Smooth muscle cell (in vitro differentiated cells): ENCODE results near the gene BCAT1. TPM values are rescaled to one million over a fixed set of nuclear protein-coding genes. Genes with fewer than 3 reads are reported as not detected.

Experiments
- DNase-seq: peaks from one replicate; lab custom pipeline; 2025; ENCODE audit not compliant: unreplicated experiment; lab: John Stamatoyannopoulos, UW
- H2AFZ ChIP-seq: fragments of 200-600 bp; sonication (generic); 2 replicates; pipeline ENCODE4 v1.6.0; 2016; ENCODE audit warnings: antibody characterized with exemption, low read depth, mild to moderate bottlenecking
- H3F3A ChIP-seq: fragments of 200-600 bp; sonication (generic); 2 replicates; pipeline ENCODE4 v1.6.0; 2017; ENCODE audit warnings: antibody characterized with exemption, low read depth
- H3K27ac ChIP-seq: fragments of 200-600 bp; sonication (generic); 2 replicates; pipeline ENCODE4 v1.5.1; 2016; ENCODE audit warnings: low read depth, mild to moderate bottlenecking
- H3K27me3 ChIP-seq: fragments of 200-600 bp; sonication (generic); 2 replicates; pipeline ENCODE4 v1.6.1; 2016; ENCODE audit warnings: low read depth, mild to moderate bottlenecking
- H3K36me3 ChIP-seq: fragments of 200-600 bp; sonication (generic); 2 replicates; pipeline ENCODE4 v1.5.1; 2016; ENCODE audit warnings: low read depth
- H3K4me1 ChIP-seq: fragments of 200-600 bp; sonication (generic); 2 replicates; pipeline ENCODE4 v1.5.1; 2016; ENCODE audit warnings: low read depth
- H3K4me2 ChIP-seq: fragments of 200-600 bp; sonication (generic); 2 replicates; pipeline ENCODE4 v1.6.0; 2016; ENCODE audit warnings: mild to moderate bottlenecking
- H3K4me3 ChIP-seq: fragments of 200-600 bp; sonication (generic); 2 replicates; pipeline ENCODE4 v1.5.1; 2016; ENCODE audit warnings: mild to moderate bottlenecking
- H3K79me2 ChIP-seq: fragments of 200-600 bp; sonication (generic); 2 replicates; pipeline ENCODE4 v1.6.0; 2016; ENCODE audit warnings: low read depth, mild to moderate bottlenecking
- H3K9ac ChIP-seq: fragments of 200-600 bp; sonication (generic); 2 replicates; pipeline ENCODE4 v1.6.0; 2016; ENCODE audit warnings: low read depth
- H3K9me3 ChIP-seq: fragments of 200-600 bp; sonication (generic); replicated peaks from 2 replicates; pipeline ENCODE4 v1.5.1; 2016; ENCODE audit warnings: low read depth
- H4K20me1 ChIP-seq: fragments of 200-600 bp; sonication (generic); 2 replicates; pipeline ENCODE4 v1.6.0; 2016; ENCODE audit warnings: low read depth
- CTCF ChIP-seq: fragments of 200-600 bp; sonication (generic); IDR thresholded peaks from 2 replicates; pipeline ENCODE4 v1.5.1; 2017; ENCODE audit warnings: borderline replicate concordance, mild to moderate bottlenecking, antibody characterized with exemption; ENCODE audit not compliant: insufficient read depth, poor library complexity, severe bottlenecking
- WGBS: methylation state at CpG from one replicate; pipeline ENCODE4 v1.1.7; 2016; ENCODE audit warnings: low lambda C conversion rate; 5-methylcytosine and 5-hydroxymethylcytosine counted together
- polyA plus RNA-seq: library from polyadenylated mRNA; unstranded; fragments of >200 nt; fragmentation: Nextera tagmentation; extraction: Ambion mirVana; gene quantifications from 2 replicates; pipeline ENCODE4 v1.2.1, GENCODE V29; 2016
- total RNA-seq: library from RNA; depleted of rRNA; stranded (reverse); fragments of >200 nt; gene quantifications from 2 replicates; pipeline ENCODE4 v1.2.3, GENCODE V29; 2014

Gene BCAT1
- total and polyA plus RNA-seq, 2 experiments from 2014 or later, result 78.2 to 174 TPM

- TF ChIP-seq CTCF, result no peak
- H3K4me1 ChIP-seq, result no peaks in the 10 kb centered on the region
- no peak overlapping the region for H2AFZ ChIP-seq
- no peaks in the 10 kb centered on the region for H3K9me3 ChIP-seq
- no peak overlapping the region for H3K4me3 ChIP-seq
- no peaks in the 10 kb centered on the region for H3K27me3 ChIP-seq
- H3K9ac ChIP-seq, result no peak overlapping the region
- 95% methylated on average over 2 of the region's 2 CpGs for WGBS
- no peaks in the 10 kb centered on the region for H4K20me1 ChIP-seq
- H3F3A ChIP-seq, result peaks cover 6% of the 10 kb centered on the region
- H3K27ac ChIP-seq, result no peak overlapping the region
- DNase-seq, result no peak
- H3K36me3 ChIP-seq, result no peaks in the 10 kb centered on the region
- H3K79me2 ChIP-seq, result no peaks in the 10 kb centered on the region
- H3K4me2 ChIP-seq, result no peak overlapping the region
Observed at GRCh38 chr12:24808651-24809050, 140.2 kb downstream of the BCAT1 start.

GRCh38 chr12:24806386-24806785, 142.5 kb downstream of the BCAT1 start:
- no peak overlapping the region for H3K4me3 ChIP-seq
- H4K20me1 ChIP-seq, result no peaks in the 10 kb centered on the region
- WGBS, result 94% methylated on average over 2 of the region's 2 CpGs
- H3K4me2 ChIP-seq, result no peak overlapping the region
- H3F3A ChIP-seq, result peaks cover 6% of the 10 kb centered on the region
- no peaks in the 10 kb centered on the region for H3K9me3 ChIP-seq
- H3K27ac ChIP-seq, result no peak overlapping the region
- H3K79me2 ChIP-seq, result no peaks in the 10 kb centered on the region
- H3K4me1 ChIP-seq, result no peaks in the 10 kb centered on the region
- no peak for TF ChIP-seq CTCF
- no peak overlapping the region for H3K9ac ChIP-seq
- DNase-seq, result no peak
- no peaks in the 10 kb centered on the region for H3K27me3 ChIP-seq
- H3K36me3 ChIP-seq, result no peaks in the 10 kb centered on the region
- no peak overlapping the region for H2AFZ ChIP-seq

- DNase-seq, result no peak
- WGBS, result 69% methylated on average over 5 of the region's 5 CpGs
- H3K36me3 ChIP-seq, result no peaks in the 10 kb centered on the region
- peak overlapping the region; percentile 3 for H3K4me2 ChIP-seq
- no peaks in the 10 kb centered on the region for H3K79me2 ChIP-seq
- no peaks in the 10 kb centered on the region for H3K4me1 ChIP-seq
- H3K27ac ChIP-seq, result no peak overlapping the region
- H4K20me1 ChIP-seq, result no peaks in the 10 kb centered on the region
- no peaks in the 10 kb centered on the region for H3K27me3 ChIP-seq
- H3K9ac ChIP-seq, result no peak overlapping the region
- peaks cover 6% of the 10 kb centered on the region for H3F3A ChIP-seq
- H3K9me3 ChIP-seq, result no peaks in the 10 kb centered on the region
- no peak overlapping the region for H3K4me3 ChIP-seq
- no peak overlapping the region for H2AFZ ChIP-seq
- no peak for TF ChIP-seq CTCF
Observed at GRCh38 chr12:24803430-24804245, 145.3 kb downstream of the BCAT1 start.

- Histone ChIP-seq H3K4me1 (no peaks in the 10 kb centered on the region), H3K4me2 (no peak overlapping the region), H3K9me3 (no peaks in the 10 kb centered on the region), H3K4me3 (no peak overlapping the region), H3K9ac (no peak overlapping the region), H3K27ac (no peak overlapping the region), H2AFZ (no peak overlapping the region), H3K36me3 (no peaks in the 10 kb centered on the region), H3K27me3 (no peaks in the 10 kb centered on the region), H3K79me2 (no peaks in the 10 kb centered on the region), H3F3A (no peaks in the 10 kb centered on the region), H4K20me1 (no peaks in the 10 kb centered on the region)
- DNase-seq, result no peak
- TF ChIP-seq CTCF, result no peak
Observed at GRCh38 chr12:24798335-24798734, 150.6 kb downstream of the BCAT1 start.
